NOMO-1 treated with DMSO at 0.1 percent for 48 hours (cell line): ENCODE measurements around the gene SSBP3.
"Not testable (repeated sequence)": the region's sequence is repeated elsewhere in the genome, so short reads cannot be mapped to it uniquely, and the experiment has no call there.

Source experiments
- DNase-seq: peaks from one replicate; lab custom pipeline; 2025; ENCODE audit not compliant: unreplicated experiment; lab: John Stamatoyannopoulos, UW

The SSBP3 gene

GRCh38 chr1:54406339-54407153, at the start of gene SSBP3:
Gene SSBP3, minus strand, starts transcription at chr1:54406394.
- peak; percentile 87 for DNase-seq

DNA sequence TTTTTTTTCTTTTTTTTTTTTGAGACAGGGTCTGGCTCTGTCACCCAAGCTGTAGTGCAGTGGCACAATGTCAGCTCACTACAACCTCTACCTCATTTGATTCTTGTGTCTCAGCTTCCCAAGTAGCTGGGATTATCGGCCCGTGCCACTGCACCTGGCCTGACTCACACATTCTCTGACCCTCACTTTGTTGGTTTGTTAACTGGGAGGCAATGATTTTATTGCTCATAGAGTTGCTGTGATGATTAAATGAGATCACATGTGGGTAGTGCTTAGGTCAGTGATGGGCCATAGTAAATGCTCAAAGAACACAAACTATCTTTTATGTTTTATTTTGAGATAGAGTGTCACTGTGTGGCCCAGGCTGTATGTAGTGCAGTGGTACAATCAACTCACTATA, 47.3 kb upstream of the SSBP3 start:
- no peak for DNase-seq

DNA sequence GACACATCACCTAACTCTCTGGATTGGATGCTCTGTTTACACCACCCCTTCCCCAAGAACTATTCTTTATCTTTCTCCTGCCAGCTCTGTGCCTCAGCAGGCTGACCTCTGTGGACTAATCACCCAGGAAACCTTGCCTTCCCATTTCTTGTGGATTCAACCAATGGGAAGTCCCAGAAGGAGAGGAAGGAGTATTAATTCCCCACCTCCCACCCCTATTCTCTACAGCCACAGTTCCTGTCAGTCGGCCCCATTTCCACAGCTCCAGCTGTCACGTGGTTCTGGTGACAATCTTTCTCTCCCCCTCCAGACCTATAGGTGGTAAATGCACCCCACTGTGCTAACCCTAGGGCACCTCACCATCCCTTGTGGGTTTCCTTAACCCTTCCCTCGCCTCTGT, 46.8 kb upstream of the SSBP3 start:
- no peak for DNase-seq

DNA sequence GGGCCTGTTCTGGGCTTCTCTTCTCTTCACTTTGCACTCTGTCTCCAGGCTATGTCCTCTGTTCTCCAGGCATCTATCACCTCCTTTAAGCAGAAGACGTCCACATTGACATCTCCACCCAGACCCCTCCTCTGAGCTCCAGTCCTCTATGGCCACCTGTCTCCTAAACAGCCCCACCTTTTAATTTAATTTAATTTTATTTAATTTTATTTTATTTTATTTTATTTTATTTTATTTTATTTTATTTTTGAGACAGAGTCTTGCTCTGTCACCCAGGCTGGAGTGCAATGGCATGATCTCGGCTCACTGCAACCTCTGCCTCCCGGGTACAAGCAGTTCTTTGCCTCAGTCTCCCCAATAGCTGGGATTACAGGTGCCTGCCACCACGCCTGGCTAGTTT, 43.2 kb upstream of the SSBP3 start:
- not testable (repeated sequence) for DNase-seq

- not testable (repeated sequence) for DNase-seq
Measured at GRCh38 chr1:54448801-54449200, 42.6 kb upstream of the SSBP3 start.

- DNase-seq: not testable (repeated sequence)
Measured at GRCh38 chr1:54447081-54447480, 40.9 kb upstream of the SSBP3 start.

DNA sequence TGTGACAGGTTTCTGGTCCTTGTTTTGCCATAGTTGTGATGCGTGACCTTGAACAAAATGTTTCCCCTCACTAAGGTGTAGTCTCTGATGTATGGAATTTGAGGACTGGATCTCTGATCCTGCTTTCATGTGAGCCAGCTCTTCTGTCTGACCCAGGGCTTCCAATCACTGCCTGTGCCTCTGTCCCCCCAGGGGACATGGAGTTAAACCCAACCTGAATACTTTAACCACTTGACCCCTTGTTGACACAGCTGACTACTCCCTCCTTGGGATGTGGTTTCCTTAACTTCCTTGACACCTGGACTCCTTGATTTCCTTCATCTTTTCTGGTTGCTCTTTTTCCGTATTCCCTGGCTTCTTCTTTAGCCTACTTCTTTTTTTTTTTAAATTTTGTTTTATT, 36.0 kb upstream of the SSBP3 start:
- DNase-seq: no peak

DNA sequence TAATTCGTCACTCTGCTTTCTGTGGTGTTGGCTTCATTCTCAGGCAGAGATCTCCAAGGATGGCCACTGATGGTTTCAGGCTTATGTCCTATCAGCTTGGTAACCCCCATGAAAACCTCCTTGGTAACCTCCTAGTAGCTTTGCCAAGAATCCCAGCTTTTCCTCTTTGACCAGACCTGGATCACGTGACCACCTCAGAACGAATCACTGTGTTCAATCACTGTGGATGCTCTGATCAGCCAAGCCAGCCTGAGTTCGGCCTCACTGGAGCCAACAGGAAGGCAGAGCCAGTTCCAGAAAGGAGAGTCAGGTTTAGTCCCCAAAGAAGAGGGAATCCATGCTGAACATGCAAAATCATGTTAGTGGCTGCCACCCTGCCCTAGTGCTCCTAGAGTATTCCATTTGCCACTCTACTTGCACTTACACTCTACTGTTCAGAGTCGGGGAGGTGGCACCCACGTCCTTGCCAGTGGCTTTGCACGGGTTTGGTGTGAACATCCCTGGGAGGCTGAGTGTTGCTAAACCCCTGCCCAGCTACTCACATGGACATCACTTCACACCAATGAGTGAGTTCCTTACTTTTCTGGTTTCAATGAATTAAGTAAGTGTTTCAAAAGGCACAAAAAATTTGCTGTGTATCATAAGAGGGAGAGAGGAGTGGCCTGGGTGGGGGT, 33.5 kb upstream of the SSBP3 start:
- no peak for DNase-seq

- DNase-seq: no peak
Measured at GRCh38 chr1:54437783-54438182, 31.6 kb upstream of the SSBP3 start.

GRCh38 chr1:54436826-54437225, 30.6 kb upstream of the SSBP3 start:
- no peak for DNase-seq

DNA sequence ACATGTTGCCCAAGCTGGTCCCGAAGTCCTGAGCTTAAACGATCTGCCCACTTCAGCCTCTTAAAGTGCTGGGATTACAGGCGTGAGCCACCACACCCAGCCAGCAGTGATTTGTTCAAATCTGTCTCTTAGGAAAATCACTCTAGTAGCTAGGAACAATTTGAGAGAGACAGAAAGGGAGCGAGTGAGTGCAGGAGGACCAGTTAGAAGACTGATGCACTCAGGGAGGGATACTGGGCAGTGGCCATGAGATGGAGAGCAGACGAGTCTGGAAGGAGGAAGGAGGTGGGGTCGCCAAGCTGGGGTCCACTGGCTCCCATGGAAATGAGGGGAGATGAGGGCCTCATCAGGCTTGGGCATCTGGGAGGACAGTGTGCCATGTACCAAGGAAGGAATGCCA, 23.6 kb upstream of the SSBP3 start:
- no peak for DNase-seq

DNA sequence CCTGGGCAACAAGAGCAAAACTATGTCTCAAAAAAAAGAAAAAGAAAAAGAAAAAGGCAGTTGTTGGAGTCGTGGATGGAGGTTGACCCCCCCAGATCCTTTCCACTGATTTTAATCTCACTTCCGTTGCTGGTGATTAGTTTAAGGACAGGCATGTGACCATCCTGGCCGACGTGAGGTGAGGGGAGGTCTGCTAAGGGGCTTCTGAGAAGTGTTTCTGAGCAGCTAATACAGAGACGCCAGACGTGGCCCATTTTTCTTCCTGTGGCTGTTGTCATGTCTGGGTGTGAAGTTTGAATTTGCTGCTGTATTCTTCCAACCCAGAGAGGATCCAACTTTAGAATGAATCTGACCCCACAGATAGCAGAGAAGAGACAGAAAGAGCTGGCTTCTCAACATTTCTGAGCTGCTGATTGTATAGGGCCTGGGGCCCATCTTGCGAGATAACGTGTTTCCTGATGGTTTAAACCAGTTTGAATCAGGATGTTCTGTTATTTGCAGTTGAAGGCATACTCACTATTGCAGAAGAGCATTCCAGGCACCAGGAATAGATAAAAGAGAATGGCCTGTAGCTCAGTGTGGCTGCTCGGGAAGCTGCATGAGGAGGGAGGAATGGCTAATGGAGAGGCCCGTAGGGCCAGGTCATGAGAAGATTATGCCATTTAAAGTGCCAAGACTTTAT, 22.8 kb upstream of the SSBP3 start:
- no peak for DNase-seq

DNA sequence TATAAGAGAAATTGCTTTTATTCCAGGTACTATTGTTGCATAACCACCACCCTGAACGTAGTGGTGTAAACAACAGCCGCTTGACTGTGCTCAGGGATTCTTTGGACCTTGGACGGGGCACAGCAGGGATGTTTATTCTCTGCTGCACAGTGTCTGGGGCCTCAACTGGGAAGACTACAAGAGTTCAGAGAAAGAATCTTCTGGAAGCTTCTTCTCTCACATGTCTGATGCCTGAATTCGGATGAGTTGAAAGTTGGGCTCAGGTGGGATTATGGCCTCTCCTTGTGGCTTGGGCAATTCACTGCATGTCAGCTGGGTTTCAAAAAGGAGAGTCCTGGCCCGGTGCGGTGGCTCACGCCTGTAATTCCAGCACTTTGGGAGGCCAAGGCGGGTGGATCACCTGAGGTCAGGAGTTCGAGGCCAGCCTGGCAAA, 19.0 kb upstream of the SSBP3 start:
- no peak for DNase-seq

DNA sequence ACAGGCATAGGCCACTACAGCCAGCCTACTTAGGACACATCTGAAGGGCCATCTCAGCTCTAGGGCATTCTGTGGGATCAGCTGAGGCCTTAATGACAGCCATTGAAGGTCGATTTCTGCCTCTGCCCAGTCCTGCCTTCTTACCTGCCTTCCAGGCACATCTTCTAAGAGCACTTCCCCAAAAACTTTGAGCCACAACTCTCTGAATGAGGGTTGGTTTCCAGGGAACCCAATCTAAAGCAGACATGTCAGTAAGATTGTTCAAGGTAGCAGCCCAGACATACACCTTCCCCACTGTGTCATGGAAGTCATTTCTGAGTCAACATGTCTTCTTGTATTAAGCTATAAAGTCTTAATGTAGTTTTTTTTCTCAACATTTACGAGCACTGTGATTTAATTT, 18.2 kb upstream of the SSBP3 start:
- no peak for DNase-seq

DNA sequence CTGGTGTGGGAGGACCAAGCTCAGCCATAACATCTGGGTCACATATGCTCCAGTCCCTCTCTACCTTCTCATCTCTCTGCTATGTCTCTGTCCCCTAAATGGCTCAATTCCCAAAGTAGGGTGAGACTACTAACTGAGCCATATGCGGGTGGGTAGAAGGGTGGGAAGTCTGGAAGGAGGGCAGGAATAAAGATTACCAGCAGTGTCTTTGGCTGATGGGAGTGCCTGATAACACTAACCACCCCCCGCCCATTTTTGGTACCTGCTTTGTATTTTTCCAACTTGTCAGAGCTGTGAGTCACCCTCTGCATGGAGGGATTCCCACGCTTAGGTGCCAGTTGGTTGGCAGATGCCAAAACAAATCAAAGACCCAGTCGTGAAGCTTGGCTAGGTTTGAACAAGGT, 14.9 kb upstream of the SSBP3 start:
- no peak for DNase-seq

GRCh38 chr1:54418598-54418997, 12.4 kb upstream of the SSBP3 start:
- not testable (repeated sequence) for DNase-seq

DNA sequence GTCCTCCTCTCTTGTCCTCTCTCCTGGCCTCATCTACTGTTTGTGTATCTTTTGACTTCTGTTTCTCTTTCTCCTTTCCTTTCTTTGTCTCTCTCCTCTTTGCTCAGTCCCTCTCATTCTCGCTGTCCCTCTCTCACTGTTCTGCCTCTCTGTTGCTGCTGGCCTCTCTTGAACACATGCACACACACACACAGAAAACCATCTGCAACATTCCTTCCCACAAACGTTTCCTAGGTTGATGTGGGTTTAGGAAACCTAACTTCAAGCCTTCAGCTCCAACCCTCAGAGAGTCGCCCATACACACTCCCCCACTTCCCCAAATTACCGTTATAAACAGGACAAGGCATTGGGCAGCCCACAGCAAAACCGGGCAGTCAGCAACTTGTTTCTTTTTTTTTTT, 10.9 kb upstream of the SSBP3 start:
- no peak for DNase-seq

GRCh38 chr1:54416435-54416834, 10.2 kb upstream of the SSBP3 start:
- no peak for DNase-seq

- no peak for DNase-seq
Measured at GRCh38 chr1:54415991-54416390, 9.8 kb upstream of the SSBP3 start.

- DNase-seq: no peak
Measured at GRCh38 chr1:54415533-54415932, 9.3 kb upstream of the SSBP3 start.

- DNase-seq: no peak
Measured at GRCh38 chr1:54413732-54414131, 7.5 kb upstream of the SSBP3 start.

GRCh38 chr1:54413295-54413694, 7.1 kb upstream of the SSBP3 start:
- DNase-seq: no peak
